HG03139 (cell line): Measurements from ENCODE around the gene LZIC.
"Not testable (repeated sequence)": the region's sequence is repeated elsewhere in the genome, so short reads cannot be mapped to it uniquely, and the experiment has no call there.

Experiments
- ATAC-seq: cut with Tn5 transposase; IDR thresholded peaks from one replicate; pipeline ENCODE4 v1.9.1; 2021; ENCODE audit not compliant: unreplicated experiment

The LZIC gene

DNA sequence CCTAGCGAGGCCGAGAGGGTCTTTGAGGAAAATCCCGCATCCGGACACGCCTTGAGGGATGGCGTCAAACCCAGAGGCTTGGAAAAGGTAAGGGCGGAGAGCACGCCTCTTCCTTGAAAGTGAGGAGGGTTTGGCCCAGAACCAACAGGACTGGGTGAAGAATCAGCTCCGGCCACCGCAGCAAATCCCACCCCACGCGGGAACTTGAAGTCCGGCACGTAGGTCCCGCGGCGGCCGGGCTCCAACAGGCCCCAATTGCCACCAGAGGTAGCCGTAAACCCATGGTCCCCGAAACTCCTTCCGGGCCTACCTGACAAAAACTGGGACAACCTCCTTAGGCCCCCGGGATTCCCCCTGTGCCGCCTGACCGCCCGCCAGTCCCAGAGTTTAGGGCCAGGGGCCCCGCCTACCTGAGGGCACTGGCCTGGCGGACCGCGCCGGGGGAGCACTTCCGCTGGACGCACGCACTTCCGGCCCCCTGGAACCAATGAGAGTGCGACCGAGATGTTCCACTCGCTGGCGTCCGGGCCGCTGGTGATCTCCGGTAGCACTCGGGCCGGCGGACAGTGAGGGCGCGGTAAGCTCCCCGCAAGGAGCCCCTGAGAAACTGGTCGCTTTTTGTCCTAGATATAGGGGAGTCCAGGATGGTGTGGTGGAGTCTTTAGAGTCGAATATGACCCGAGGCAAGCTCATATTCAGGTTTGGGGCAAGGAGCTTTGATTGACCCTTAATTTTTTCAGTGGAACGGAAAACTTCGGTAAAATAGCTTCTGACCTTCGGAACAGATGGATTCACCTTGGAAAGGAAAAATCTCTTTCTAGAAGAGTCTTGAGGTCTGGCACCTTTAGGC is at the start of gene LZIC, which contains the start of gene NMNAT1:
TSS of gene LZIC (minus strand) at position 453 of the 850 bp plus-strand sequence. CDS start 6,772 bp downstream, outside the sequence.
TSS of gene NMNAT1 (plus strand) at position 537 of the 850 bp plus-strand sequence. CDS start 28,599 bp downstream, outside the sequence.
- ATAC-seq = peak; percentile 86

DNA sequence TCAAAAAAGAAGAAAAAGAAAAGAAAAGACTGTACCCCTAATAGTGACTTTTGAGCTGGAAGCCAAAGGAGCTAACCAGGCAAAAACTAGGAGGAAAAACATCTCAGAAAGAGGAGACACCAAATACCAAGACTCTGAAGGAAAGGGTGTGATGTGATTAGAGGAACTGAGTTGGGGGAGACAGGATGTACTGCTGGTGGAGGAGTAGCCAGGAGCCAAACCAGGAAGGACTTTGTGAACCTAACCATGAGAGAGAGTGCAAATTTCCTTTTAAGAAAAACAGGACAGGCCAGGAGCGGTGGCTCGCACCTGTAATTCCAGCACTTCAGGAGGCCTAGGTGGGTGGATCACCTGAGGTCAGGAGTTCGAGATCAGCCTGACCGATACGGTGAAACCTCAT is 49.7 kb upstream of the LZIC start:
- no peak for ATAC-seq

DNA sequence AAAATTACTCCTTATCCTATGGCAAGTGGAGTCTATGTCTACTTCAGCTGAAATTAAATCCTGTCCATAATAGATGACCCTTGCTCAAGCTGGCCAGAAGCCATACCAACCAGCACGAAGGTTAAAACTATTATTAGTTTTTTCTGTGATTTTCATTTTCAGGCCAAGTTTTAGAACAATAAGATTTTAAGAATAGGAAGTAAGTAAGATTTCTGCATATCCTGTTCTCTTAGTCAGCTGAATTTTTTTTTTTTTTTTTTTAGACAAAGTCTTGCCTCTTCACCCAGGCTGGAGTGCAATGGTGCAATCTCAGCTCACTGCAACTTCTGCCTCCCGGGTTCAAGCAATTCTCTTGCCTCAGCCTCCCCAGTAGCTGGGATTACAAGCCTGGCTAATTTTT is 47.8 kb upstream of the LZIC start:
- ATAC-seq = no peak

DNA sequence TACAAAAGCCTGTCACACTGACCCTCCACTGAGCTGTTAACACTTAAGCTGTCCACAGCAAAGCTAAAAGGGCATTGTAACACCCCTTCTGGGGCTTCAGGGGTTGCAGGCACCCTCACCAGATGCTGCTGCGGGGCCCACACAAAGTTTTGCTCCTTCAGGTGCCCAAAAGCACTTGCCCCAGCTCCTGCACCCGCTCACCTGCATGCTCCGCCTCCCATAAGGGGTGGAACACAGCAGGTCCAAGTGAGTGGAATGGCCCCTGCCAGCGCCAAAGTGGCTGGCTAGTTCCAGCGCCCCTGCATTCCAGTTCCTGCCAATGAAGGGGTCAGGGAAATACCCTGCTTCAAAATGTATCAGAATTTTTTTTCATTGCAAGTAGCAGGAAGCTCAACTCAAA is 46.6 kb upstream of the LZIC start:
- no peak for ATAC-seq

DNA sequence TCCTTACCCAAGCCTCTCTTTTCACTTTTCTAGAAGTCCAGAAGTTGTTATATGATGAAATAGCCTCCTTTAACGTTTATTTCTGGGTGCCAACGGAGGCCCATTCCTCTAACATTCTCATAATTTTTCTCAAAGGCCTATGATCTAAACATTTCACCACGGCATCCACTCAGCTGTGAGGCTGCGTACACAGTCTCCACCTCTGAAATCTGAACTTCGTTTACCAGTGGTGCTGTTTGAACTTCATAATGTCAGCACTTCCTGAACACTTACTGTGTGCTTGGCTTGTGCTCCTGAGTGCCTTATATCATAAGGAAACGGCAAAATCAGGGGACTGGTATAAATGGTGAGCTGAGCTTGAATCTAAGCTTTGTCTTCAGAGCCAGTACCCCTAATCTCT is 41.8 kb upstream of the LZIC start:
- ATAC-seq = no peak

DNA sequence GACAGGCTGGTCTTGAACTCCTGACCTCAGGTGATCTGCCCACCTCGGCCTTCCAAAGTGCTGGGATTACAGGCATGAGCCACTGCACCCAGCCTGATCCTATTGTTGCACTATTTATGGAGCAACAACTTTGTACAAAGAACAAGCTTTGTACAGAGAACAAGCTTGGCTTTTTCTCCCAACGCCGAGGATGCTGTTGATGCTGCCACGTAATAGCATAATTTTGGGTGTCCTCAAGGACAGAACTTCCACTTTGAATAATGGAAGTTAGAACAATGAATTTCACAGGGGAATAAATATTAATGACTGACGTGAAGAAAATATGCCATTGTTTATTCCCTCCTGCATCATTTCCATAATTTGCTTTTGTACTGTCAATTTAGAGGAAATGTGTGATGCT is 41.1 kb upstream of the LZIC start:
- ATAC-seq = no peak

DNA sequence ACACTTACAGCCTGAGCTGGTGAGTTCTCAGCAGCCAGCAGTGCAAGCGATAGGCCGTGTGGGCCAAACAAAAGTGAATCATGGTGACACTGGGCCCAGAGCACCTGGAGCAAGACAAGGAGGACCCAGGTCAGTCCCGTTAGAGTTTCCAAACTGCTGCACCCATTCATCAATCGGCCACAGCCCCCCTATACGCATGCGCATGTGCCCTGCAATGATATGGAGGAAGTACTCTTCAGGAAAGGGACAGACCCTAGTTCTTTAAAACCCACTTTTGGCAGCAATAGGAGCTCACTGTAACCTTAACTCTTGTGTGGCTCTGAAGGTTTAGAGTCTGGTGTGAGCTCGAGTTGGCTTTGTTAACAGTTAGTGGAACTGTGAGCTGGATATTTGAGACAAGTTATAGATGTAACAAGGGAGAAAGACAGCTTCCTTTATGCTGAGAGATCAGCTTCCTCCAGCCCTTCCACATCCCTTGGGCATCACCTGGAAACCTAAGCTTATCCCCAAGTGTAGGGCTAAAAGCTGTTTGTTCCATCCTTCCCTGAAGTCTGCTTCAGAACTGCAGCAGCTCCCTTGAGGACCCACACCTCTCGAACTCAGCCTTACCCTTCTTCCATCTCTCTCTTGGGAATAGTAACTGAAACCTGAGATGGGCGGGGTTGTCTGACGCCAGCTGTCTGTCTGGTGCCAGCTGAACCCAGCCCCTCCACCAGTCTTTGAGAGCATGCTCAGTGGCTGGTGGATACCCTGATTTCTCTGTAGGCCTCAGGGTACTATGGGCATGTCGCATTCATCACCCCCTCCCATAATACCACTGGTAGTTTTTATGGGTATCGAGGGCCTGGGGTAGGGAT is 17.7 kb upstream of the LZIC start:
- ATAC-seq = no peak

DNA sequence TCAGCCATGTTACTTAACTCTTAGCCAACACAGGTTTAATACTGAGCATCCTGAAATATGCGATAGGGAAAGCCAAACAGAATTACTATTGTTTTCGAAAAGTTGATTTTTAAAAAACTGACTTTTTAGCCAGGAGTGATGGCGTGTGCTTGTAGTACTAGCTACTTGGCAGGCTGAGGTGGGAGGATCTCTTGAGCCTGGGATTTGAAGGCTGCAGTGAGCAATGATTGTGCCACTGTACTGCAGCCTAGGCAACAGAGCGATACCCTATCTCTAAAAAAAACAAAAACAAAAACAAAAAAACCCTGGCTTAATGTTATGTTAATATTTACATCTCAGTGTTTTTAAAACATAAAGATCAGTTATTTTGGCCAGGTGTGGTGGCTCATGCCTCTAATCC is 16.8 kb upstream of the LZIC start:
- ATAC-seq = no peak

DNA sequence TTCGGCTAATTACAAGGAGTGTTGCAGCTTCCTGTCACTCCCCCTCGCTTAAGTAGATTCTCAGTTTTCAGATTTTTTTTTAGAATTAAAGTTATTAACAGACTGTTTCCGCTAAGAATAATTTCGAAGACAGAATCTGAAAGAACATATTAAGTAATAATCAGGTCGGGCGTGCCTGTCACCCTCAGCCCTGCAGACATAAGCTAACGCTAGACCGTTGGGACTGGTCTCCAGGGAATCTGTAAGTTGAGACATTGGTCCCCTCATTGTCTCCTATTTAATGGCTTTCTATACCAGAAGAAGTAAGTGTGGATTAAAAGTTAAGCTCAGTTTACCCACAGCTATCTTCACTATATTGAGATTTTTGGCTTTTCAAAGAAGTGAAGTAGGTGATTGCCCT is 14.5 kb upstream of the LZIC start:
- no peak for ATAC-seq

DNA sequence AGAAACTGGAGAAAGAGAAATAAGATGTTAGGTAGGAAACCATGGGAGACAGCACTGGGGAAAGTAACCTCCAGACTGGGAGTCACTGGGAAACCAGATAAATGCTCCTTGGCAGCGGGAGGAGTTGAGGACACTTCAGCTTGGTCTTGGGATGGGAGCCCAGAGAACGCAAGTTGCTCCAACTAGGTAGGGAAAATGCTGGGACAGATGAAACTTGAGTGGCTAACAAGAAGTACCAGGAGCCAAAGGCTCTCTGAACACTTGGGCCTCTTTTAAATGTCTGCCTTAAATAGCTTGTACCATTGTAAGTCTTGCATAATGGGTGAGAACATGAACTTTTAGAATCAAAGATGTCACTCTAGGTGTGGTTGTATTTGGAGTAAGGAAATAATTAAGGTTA is 3.1 kb upstream of the LZIC start:
- no peak for ATAC-seq

- ATAC-seq = peak; percentile 6
These were observed 722 bp downstream of the LZIC start for GRCh38 chr1:9942399-9942938.

- ATAC-seq = no peak
These were observed 13.5 kb downstream of the LZIC start for GRCh38 chr1:9929431-9930385.

DNA sequence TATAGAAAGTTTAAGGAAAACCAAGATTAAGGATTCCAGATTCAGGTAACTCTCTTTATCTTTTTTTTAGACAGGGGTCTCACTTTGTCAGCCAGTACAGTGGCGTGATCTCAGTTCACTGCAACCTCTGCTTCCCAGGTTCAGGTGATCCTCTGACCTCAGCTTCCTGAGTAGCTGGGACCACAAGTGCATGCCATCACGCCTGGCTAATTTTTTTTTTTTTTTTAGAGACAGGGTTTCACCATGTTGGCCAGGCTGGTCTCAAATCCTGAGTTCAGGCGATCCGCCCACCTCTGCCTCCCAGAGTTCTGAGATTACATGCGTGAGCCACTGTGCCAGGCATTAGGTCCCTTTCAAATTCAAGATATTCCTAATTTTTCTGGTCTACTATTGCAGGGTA is 15.9 kb downstream of the LZIC start:
- no peak for ATAC-seq

DNA sequence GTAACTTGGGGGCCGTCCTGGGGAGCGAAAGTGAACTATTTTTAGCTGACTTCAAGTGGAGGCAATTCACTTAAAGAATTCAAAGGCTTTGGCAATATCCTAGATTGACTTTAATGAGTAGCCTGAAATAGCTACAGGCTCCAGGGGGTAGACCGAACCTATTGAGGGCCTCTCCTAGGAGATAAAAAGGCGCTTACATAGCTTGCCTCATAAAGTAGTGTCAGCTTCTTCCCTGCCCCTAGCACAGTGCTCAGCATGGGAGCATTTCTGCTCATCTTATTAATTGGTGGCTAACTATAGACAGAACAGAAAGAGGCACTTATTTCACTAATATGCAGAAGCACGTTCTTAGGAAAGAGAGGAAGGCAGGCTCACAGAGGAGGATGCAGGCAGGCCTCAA is 20.8 kb downstream of the LZIC start:
- ATAC-seq = no peak

DNA sequence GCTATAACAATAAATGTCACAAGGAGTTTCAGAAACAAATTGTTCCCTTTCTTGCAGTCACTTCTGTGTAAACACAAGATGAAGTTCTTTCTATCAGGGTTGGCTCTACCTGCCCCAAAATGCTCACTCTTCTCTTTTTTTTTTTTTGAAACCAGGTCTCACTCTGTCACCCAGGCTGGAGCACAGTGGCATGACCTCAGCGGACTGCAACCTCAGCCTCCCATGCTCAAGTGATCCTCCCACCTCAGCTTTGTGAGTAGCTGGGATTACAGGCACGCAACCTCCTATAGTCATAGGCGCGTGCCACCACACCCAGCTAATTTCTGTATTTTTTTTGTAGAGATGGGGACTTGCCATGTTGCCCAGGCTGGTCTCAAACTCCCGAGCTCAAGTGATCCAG is 22.6 kb downstream of the LZIC start:
- ATAC-seq = no peak

- ATAC-seq = no peak
These were observed 25.3 kb downstream of the LZIC start for GRCh38 chr1:9917901-9918300.

GRCh38 chr1:9917495-9917894 is 25.7 kb downstream of the LZIC start:
- not testable (repeated sequence) for ATAC-seq

- no peak for ATAC-seq
These were observed 26.7 kb downstream of the LZIC start for GRCh38 chr1:9916452-9916851.

GRCh38 chr1:9914610-9914937 is 28.6 kb downstream of the LZIC start:
- no peak for ATAC-seq

DNA sequence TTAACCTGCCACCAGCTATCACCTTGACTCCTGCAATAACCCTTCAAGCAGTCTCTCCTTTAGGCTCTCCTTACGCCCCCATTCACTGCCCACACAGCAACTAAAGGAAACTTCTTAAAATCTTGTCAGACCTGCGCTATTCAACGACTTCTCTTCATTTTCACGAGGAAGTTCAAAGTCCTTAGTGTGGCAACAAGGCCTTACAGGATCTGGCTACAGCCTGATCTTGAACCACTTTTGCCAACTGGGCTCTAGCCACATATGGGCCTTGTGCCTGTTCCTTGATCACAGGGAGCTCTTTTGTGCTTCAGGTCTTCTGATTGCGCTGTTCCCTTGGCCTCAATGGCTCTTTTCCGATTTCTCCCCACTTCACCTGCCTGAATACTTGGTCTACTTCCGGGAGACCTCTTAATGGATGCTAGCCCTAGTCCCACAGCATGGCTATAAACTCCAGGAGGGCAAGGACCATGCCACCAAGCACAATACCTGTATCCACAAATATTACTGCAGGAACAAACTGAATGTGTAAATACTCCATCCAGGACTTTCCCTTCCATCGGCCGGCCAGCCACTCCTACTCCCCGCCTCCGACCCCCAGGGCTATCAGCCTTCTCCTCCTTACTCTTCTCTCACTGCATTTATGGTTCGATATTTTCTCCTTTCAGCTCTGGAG is 30.8 kb downstream of the LZIC start:
- no peak for ATAC-seq
